Activated T-cell treated with anti-CD3 and anti-CD28 coated beads for 24 hours (primary cell): ENCODE measurements around the gene UNC13A.

Experiments
- DNase-seq: peaks from one replicate; pipeline ENCODE4 v3.0.0-alpha.2; 2020; ENCODE audit warnings: low read depth

UNC13A gene

DNA sequence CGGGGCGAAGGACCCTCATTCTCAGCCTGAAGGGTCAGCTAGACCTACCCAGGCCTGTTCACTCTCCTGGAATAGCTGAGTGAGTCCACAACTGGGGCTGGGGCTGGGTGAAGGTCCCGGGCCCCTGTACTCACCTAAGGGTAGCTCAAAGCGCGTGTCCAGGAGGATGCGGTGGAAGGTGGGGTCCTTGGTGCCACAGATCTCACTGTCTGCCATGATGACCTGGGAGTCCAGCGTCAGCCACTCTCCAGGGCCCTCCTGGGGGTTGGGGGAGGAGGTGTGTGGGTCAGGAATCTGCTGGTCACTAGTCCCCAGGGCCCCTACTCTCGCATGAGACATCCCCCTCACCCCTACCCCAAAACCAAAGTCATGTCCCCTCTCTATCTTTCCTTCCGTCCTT, 18.7 kb downstream of the UNC13A start:
- no peak for DNase-seq

- no peak for DNase-seq
Measured at GRCh38 chr19:17665058-17665457, 23.1 kb downstream of the UNC13A start.

DNA sequence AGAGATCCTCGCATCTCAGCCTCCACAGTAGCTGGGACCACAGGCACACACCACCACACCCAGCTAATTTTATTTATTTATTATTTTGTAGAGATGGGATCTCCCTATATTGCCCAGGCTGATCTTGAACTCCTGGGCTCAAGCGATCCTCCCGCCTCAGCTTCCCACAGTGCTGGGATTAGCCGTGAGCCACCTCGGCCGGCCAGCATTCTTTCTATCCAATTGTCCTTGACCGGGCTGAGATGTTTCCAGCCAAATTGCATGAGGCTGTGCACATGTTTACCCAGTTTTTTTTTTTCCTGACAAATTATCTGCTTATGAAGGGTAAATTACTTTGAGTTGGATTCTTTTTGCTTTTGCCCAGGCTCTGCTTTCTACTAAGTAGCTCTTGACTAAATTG, 28.2 kb downstream of the UNC13A start:
- no peak for DNase-seq

DNA sequence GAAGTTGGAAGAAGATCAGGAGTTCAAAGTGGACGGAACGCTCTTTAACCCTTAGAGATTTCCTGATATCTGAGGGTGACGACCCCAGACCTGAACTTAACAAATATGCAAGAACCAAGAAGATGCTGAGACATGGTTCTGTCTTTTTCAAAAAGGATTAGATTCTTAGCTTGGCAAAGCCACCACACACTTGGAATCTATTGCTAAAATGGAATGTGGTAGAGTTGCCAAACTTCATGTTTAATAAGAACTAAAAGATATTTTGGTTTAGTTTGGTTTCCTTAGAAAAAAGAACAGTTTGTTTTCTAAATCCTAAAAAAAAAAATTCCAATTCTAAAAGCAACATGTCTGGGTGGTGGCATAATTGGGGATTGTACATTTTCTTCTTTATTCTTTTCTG, 29.5 kb downstream of the UNC13A start:
- no peak for DNase-seq

- no peak for DNase-seq
Measured at GRCh38 chr19:17658240-17658639, 29.9 kb downstream of the UNC13A start.

DNA sequence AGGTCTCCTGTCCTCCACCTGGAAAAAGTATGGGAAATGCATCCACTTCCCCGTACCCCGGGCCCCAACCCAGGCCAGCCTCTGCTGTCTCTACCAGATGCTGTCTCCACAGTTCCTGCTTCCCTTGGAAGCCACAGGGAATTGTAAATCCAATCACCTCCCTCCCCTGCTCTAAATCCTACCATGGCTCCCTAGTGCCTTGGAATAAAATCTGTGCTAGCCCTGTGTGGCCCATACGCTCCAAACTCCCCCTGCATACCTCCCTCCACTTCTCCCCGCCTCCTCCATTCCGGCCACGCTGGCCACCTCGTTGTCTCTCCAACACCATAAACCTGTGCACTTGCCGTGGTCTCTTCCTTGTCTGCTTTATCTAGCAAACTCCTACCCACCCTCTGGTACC, 31.2 kb downstream of the UNC13A start:
- no peak for DNase-seq

DNA sequence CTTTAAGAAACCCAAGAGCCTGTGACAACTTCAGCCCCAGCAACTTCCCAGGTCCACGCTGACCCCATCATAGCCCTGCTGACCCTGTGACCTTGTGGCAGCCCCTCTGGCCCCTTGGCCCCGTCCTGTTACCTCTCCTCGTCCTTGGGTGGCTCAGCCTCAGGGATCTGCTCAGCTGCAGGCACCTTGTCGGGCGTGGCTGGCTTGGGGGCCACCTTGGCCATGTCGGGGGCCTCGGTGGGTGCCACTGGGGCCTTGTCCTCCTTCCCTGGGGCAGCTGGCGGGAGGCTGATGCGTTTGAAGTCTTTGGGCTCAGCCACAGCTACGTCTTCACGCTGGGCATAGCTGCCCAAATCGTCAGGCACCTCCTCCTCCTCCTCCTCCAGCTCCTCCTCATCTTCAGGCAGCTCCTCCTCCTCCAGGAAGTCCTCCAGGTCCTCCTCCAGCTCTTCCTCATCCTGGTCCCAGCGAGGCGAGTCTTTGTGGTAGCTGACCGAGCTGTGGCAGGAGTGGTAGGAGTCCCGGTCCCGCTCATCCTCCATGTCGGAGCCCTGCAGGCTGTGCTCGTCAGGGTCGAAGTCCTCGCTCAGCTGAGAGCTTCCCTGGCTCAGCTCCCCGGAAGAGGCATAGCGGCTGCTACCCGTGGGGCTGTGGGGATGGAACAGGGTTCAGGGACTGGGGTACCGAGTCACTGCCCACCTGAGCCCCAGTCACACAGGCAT, 32.2 kb downstream of the UNC13A start:
- no peak for DNase-seq

- no peak for DNase-seq
Measured at GRCh38 chr19:17654993-17655392, 33.2 kb downstream of the UNC13A start.

DNA sequence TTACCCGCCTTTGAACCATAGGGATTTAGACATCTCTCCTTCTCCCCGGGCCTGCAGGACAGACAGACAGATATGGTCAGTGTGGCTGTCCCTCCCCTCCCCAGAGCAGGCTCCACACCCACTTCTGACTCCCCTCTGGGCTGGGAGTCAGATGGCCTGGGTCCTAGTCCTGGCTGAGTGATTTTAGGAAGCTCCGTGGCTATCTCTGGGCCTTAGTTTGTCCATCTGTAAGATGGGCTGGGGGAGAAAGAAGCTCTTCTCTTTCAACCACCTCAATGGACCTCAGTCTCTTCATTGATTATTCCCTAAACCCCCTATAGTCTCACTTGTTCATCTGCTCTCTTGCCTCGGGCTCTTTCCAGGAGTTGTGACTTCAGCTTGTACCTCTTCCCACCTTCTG, 35.5 kb downstream of the UNC13A start:
- no peak for DNase-seq

GRCh38 chr19:17648786-17649185, 39.4 kb downstream of the UNC13A start:
- DNase-seq = no peak

GRCh38 chr19:17648097-17648660, 40.0 kb downstream of the UNC13A start:
- DNase-seq = no peak

DNA sequence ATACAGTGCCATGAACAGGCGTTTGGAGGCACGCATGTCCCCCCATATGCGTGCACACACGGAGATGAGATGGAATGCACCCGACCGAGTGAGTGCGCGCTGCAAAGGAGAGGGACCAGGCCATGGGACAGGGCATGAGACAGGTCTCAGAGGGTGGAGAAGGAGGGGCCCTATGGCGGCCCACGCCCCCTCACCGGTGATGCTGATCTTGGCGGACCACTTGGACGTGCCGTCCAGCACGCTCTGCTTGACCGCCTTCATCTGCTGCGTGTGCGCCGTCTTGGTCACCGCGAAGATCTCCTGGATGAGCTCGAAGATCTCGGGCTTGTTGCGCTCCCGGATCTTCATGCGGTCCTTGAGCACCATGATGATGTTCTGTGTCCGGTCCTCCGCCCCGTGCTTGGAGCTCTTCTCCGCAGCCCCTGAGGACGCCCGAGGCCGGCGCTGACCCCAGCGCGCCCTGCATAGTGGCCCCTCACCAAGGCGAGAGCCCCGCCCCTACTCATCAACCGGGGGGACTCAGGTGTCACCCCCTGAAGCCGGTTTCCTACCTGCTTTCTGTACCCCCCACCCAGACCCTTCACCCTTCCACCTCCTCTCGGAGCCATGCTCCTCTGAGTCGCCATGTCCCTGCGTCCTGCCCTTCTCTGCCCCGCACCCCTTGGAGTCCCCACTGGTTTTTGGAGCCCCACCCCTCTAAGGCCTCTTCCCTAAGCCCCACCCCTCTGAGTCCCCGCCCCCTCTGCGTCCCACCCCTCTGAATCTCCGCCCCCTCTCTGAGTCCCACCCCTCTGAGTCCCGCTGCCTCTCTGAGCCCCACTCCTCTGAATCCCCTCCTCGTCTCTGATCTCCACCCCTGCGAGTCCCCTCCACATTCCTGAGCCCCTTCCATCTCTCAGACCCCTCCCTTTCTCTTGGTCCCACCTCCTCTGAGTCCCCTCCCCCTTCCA, 40.8 kb downstream of the UNC13A start:
- no peak for DNase-seq

GRCh38 chr19:17646441-17646840, 41.7 kb downstream of the UNC13A start:
- no peak for DNase-seq

- no peak for DNase-seq
Measured at GRCh38 chr19:17645339-17645963, 42.7 kb downstream of the UNC13A start.

GRCh38 chr19:17642656-17643055, 45.5 kb downstream of the UNC13A start:
- no peak for DNase-seq

GRCh38 chr19:17641846-17642245, 46.3 kb downstream of the UNC13A start:
- no peak for DNase-seq

GRCh38 chr19:17641181-17641580, 47.0 kb downstream of the UNC13A start:
- DNase-seq = no peak

DNA sequence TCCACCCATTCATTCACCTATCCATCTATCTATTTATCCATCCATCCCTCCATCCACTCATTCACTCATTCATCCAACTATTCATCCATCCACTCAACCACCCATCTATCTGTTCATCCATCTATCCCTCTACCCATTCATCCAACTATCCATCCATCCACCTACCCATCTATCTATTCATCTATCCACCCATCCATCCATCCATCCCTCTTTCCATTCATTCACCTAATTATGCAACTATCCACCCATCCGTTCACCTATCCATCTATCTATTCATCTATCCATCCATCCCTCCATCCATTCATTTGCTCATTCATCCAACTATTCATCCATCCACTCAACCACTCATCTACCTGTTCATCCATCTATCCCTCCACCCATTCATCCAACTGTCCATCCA, 54.5 kb downstream of the UNC13A start:
- DNase-seq = no peak

DNA sequence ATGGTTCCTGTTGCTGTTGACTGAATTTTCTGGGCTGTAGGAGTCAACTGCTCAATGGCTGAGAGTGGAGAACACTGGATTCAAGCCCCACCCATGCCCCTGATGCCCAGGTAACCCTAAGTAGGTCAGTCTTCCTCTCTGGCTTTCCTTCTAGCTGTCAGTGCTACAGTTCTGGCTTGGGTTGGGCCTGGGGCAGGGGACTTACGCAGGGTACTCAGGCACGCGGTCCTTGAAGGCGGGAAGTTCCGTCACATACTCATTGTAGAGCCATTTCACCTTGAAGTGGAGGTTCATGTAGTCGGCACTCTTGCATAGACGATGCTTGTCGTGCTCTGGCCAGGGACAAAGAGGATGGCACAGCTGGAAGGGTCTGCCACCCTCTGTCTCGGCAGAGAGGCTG, 55.6 kb downstream of the UNC13A start:
- no peak for DNase-seq

- DNase-seq = no peak
Measured at GRCh38 chr19:17629760-17630159, 58.4 kb downstream of the UNC13A start.

DNA sequence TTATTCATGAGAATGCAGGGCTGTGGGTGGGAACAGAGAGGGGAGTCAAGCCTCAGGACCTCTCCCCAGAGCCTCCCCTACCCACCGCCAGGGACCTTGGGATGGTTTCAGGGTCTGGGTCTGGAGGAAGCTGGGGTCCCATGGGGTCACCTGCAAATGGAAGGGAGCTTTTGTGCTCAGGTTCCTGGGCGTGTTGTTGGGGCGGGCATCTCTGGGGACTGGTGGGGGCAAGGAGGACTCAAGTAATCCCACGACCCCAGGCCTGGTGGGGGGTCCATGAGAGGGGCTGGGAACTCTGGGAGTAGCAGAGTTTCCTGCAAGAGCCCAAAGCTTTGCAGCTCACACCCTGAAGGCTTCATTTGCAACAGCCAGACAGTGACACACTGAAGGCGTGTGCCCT, 60.2 kb downstream of the UNC13A start:
- DNase-seq = no peak

GRCh38 chr19:17627161-17627560, 61.0 kb downstream of the UNC13A start:
- no peak for DNase-seq
